H1 (cell line): ENCODE results near the gene PSMD7. TPM values are rescaled to one million over a fixed set of nuclear protein-coding genes. Genes with fewer than 3 reads are reported as not detected.

ENCODE experiments used
- CTCF ChIA-PET: fragments of 300-600 bp; sonication (Branson Sonifier 250); formaldehyde crosslinking; loops from one replicate; lab custom pipeline; 2021; ENCODE audit not compliant: partially characterized antibody; lab: Charles Lee
- POLR2A ChIA-PET: fragments of 300-600 bp; sonication (Branson Sonifier 250); formaldehyde crosslinking; loops from one replicate; lab custom pipeline; 2021; ENCODE audit warnings: inconsistent platforms; ENCODE audit not compliant: partially characterized antibody; lab: Charles Lee
- DNase-seq, 2 experiments: peaks; one replicate each; pipeline versions ENCODE4 v3.0.0 to v3.0.0-alpha.2; 2010 to 2022; ENCODE audit warnings: low spot score in 2 of 2, low read depth in 1 of 2, mixed read lengths in 1 of 2
- FAIRE-seq: peaks from 2 replicates; lab custom pipeline; 2011; peaks lifted over from hg19 to GRCh38; lab: Jason Lieb, UNC
- H2AFZ ChIP-seq: 2 replicates; pipeline ENCODE4 v1.8.1; 2012; ENCODE audit warnings: low read length, inconsistent platforms
- H2AK5ac ChIP-seq: 2 replicates; pipeline ENCODE4 v1.6.1; 2013; ENCODE audit warnings: low read depth, low read length
- H2BK120ac ChIP-seq: replicated peaks from 2 replicates; pipeline ENCODE3; 2013; ENCODE audit warnings: low read depth, low read length, inconsistent platforms
- H2BK12ac ChIP-seq: 2 replicates; pipeline ENCODE4 v1.6.1; 2013; ENCODE audit warnings: low read depth, low read length
- H2BK15ac ChIP-seq: 2 replicates; pipeline ENCODE4 v1.6.1; 2013; ENCODE audit warnings: low read length
- H2BK20ac ChIP-seq: 2 replicates; pipeline ENCODE4 v1.6.1; 2013; ENCODE audit warnings: low read length
- H2BK5ac ChIP-seq: 2 replicates; pipeline ENCODE4 v1.6.1; 2013; ENCODE audit warnings: low read depth, low read length
- H3K14ac ChIP-seq: 2 replicates; pipeline ENCODE4 v1.6.1; 2013; ENCODE audit warnings: inconsistent platforms; ENCODE audit not compliant: insufficient read length
- H3K18ac ChIP-seq: 2 replicates; pipeline ENCODE4 v1.6.1; 2013; ENCODE audit warnings: low read length; ENCODE audit errors: extremely low read depth
- H3K23ac ChIP-seq: 2 replicates; pipeline ENCODE4 v1.6.1; 2013; ENCODE audit warnings: inconsistent platforms; ENCODE audit not compliant: insufficient read length
- H3K23me2 ChIP-seq: 2 replicates; pipeline ENCODE4 v1.6.1; 2013; ENCODE audit warnings: low read depth, low read length
- H3K27ac ChIP-seq: 2 replicates; pipeline ENCODE4 v1.6.1; 2011; ENCODE audit warnings: low read depth, low read length, inconsistent platforms
- H3K27me3 ChIP-seq, 4 experiments: replicated peaks in 1 of 4; 1 replicate in 1 of 4; 2 replicates in 3 of 4; pipeline versions ENCODE4 v1.6.1 to v1.8.1; 2011 to 2013; ENCODE audit warnings: low read length in 3 of 4, mild to moderate bottlenecking in 3 of 4, inconsistent platforms in 2 of 4, mixed read lengths in 2 of 4, moderate library complexity in 1 of 4; ENCODE audit not compliant: control insufficient read depth in 3 of 4, insufficient read depth in 3 of 4; ENCODE audit errors: extremely low read depth in 1 of 4
- H3K36me3 ChIP-seq, 4 experiments: 2 replicates each; pipeline versions ENCODE4 v1.6.1 to v1.8.1; 2011 to 2013; ENCODE audit warnings: mild to moderate bottlenecking in 4 of 4, low read length in 3 of 4, moderate library complexity in 2 of 4, control low read depth in 1 of 4, inconsistent platforms in 1 of 4; ENCODE audit not compliant: insufficient read depth in 4 of 4, control insufficient read depth in 2 of 4
- H3K4ac ChIP-seq: replicated peaks from 2 replicates; pipeline ENCODE3; 2013; ENCODE audit warnings: low read length, low read depth, mixed read lengths, inconsistent platforms; ENCODE audit not compliant: insufficient read length
- H3K4me1 ChIP-seq, 4 experiments: replicated peaks in 1 of 4; 1 replicate in 1 of 4; 2 replicates in 3 of 4; pipeline versions ENCODE4 v1.6.1 to v1.8.1; 2011 to 2013; ENCODE audit warnings: low read length in 3 of 4, inconsistent platforms in 2 of 4, mixed read lengths in 1 of 4; ENCODE audit not compliant: insufficient read depth in 4 of 4, control insufficient read depth in 3 of 4
- H3K4me2 ChIP-seq, 2 experiments: 2 replicates each; pipeline versions ENCODE4 v1.6.1 to v1.8.1; 2011 to 2013; ENCODE audit warnings: low read depth in 2 of 2, low read length in 2 of 2, control low read depth in 1 of 2, inconsistent platforms in 1 of 2, mild to moderate bottlenecking in 1 of 2; ENCODE audit not compliant: insufficient read depth in 1 of 2
- H3K4me3 ChIP-seq, 4 experiments: fragments of 200-600, 300-600 bp in 1 of 4; sonication (generic), shearing (Covaris generic), sonication (Bioruptor Twin) in 1 of 4; 2 replicates each; pipeline versions ENCODE4 v1.5.1 to v1.8.1; 2011 to 2016; ENCODE audit warnings: low read length in 4 of 4, low read depth in 3 of 4, control low read depth in 2 of 4, inconsistent platforms in 2 of 4, mild to moderate bottlenecking in 2 of 4, mixed read lengths in 1 of 4, moderate library complexity in 1 of 4; ENCODE audit not compliant: insufficient read depth in 2 of 4; ENCODE audit errors: extremely low read depth in 1 of 4
- H3K56ac ChIP-seq: replicated peaks from 2 replicates; pipeline ENCODE3; 2013; ENCODE audit warnings: low read depth, mild to moderate bottlenecking, mixed read lengths, low read length, inconsistent platforms; ENCODE audit not compliant: insufficient read length
- H3K79me1 ChIP-seq: 2 replicates; pipeline ENCODE4 v1.6.1; 2013; ENCODE audit warnings: low read depth, low read length, control low read depth
- H3K79me2 ChIP-seq, 2 experiments: 2 replicates each; pipeline versions ENCODE4 v1.6.1 to v1.8.1; 2012 to 2013; ENCODE audit warnings: low read length in 2 of 2, mild to moderate bottlenecking in 2 of 2, inconsistent platforms in 1 of 2; ENCODE audit not compliant: insufficient read depth in 2 of 2, control insufficient read depth in 1 of 2
- H3K9ac ChIP-seq, 4 experiments: replicated peaks in 1 of 4; 1 replicate in 1 of 4; 2 replicates in 3 of 4; pipeline versions ENCODE4 v1.6.1 to v1.8.1; 2011 to 2013; ENCODE audit warnings: low read depth in 3 of 4, low read length in 3 of 4, control low read depth in 2 of 4, mild to moderate bottlenecking in 2 of 4, moderate library complexity in 2 of 4, inconsistent platforms in 1 of 4; ENCODE audit errors: extremely low read depth in 1 of 4
- H3K9me3 ChIP-seq, 2 experiments: 2 replicates each; pipeline versions ENCODE4 v1.6.1 to v1.8.1; 2012 to 2013; ENCODE audit warnings: mild to moderate bottlenecking in 2 of 2, moderate library complexity in 2 of 2, control low read depth in 1 of 2, inconsistent platforms in 1 of 2, low read depth in 1 of 2, low read length in 1 of 2, mixed read lengths in 1 of 2; ENCODE audit not compliant: insufficient read depth in 2 of 2
- H4K20me1 ChIP-seq, 2 experiments: replicated peaks in 1 of 2; 2 replicates each; pipeline versions ENCODE3 to v1.8.1; 2011 to 2013; ENCODE audit warnings: inconsistent platforms in 2 of 2, low read length in 2 of 2, mild to moderate bottlenecking in 1 of 2; ENCODE audit not compliant: insufficient read depth in 2 of 2, control insufficient read depth in 1 of 2
- H4K5ac ChIP-seq: 2 replicates; pipeline ENCODE4 v1.6.1; 2013; ENCODE audit warnings: low read length, low read depth, mixed read lengths, inconsistent platforms; ENCODE audit not compliant: insufficient read length
- H4K8ac ChIP-seq: 2 replicates; pipeline ENCODE4 v1.8.0; 2013; ENCODE audit warnings: mild to moderate bottlenecking, moderate library complexity, low read length, inconsistent platforms; ENCODE audit not compliant: insufficient read depth; ENCODE audit errors: extremely low read depth
- H4K91ac ChIP-seq: replicated peaks from 2 replicates; pipeline ENCODE3; 2013; ENCODE audit warnings: low read length, mixed read lengths, inconsistent platforms; ENCODE audit not compliant: insufficient read length
- ATF2 ChIP-seq: IDR thresholded peaks from 2 replicates; pipeline ENCODE4 v1.6.1; 2012; ENCODE audit warnings: low read length, inconsistent platforms
- CBX5 ChIP-seq: fragments of 300-800, 300-1000 bp; sonication (generic); IDR thresholded peaks from 2 replicates; pipeline ENCODE4 v1.7.1; 2016; ENCODE audit warnings: antibody characterized with exemption, low read length, low read depth
- CTCF ChIP-seq, 3 experiments: IDR thresholded peaks; 1 replicate in 2 of 3; 2 replicates in 1 of 3; pipeline versions ENCODE4 v1.5.1 to v1.6.1; 2011; ENCODE audit warnings: low read length in 3 of 3, mild to moderate bottlenecking in 3 of 3, inconsistent platforms in 2 of 3, low read depth in 1 of 3, moderate library complexity in 1 of 3; ENCODE audit not compliant: insufficient read depth in 1 of 3; ENCODE audit errors: control extremely low read depth in 1 of 3
- PHF8 ChIP-seq: fragments of 200-600 bp; sonication (generic); conservative IDR thresholded peaks from 2 replicates; pipeline ENCODE4 v1.7.1; 2012; ENCODE audit warnings: low read depth, mild to moderate bottlenecking, inconsistent platforms, low read length, moderate library complexity
- POLR2AphosphoS5 ChIP-seq: IDR thresholded peaks from 2 replicates; pipeline ENCODE4 v1.6.1; 2011; ENCODE audit warnings: low read depth, low read length
- RNF2 ChIP-seq: fragments of 200-900, 300-1000 bp; sonication (generic); IDR thresholded peaks from 2 replicates; pipeline ENCODE4 v1.7.1; 2016; ENCODE audit warnings: borderline replicate concordance, low read depth, mild to moderate bottlenecking, antibody characterized with exemption, low read length; ENCODE audit not compliant: poor library complexity, severe bottlenecking; ENCODE audit errors: missing control alignments
- TAF7 ChIP-seq: optimal IDR thresholded peaks from 2 replicates; pipeline ENCODE3; 2011; ENCODE audit warnings: low read depth, mild to moderate bottlenecking, inconsistent platforms, low read length, moderate library complexity, borderline replicate concordance
- ZNF274 ChIP-seq: IDR thresholded peaks from 2 replicates; pipeline ENCODE4 v1.7.0; 2012; ENCODE audit warnings: low read length, borderline replicate concordance; ENCODE audit errors: extremely low read depth
- WGBS, 2 experiments: shearing (Covaris generic) in 1 of 2; methylation state at CpG; one replicate each; pipeline versions ENCODE4 v1.1.6 to v1.1.7; 2013 to 2015; ENCODE audit warnings: low lambda C conversion rate in 2 of 2, mixed read lengths in 2 of 2, inconsistent platforms in 1 of 2, low coverage in 1 of 2, missing lambda C conversion rate in 1 of 2; ENCODE audit not compliant: insufficient replicate concordance in 2 of 2, insufficient coverage in 1 of 2, insufficient read length in 1 of 2; ENCODE audit errors: extremely low coverage in 1 of 2, missing lambda C conversion rate in 1 of 2; 5-methylcytosine and 5-hydroxymethylcytosine counted together
- polyA plus RNA-seq, 7 experiments: library from polyadenylated mRNA; depleted of rRNA in 3 of 7; stranded (reverse) in 5 of 7; unstranded in 2 of 7; fragments of >200 nt in 5 of 7; fragments of 200-250 nt in 2 of 7; gene quantifications; 1 replicate in 5 of 7; 2 replicates in 1 of 7; 4 replicates in 1 of 7; pipeline versions ENCODE4 v1.2.1 to v1.2.3, GENCODE V29; 2011 to 2013; ENCODE audit warnings: missing spikeins in 2 of 7, mixed read lengths in 2 of 7
- total RNA-seq: library from RNA; stranded (reverse); fragmentation: NEBNext Ultra II Directional; extraction: Animal tissue kit (Norgen Biotek cat#: 25700); gene quantifications from 2 replicates; pipeline ENCODE4 v1.2.1, GENCODE V29; 2021

PSMD7 gene
- total and polyA plus RNA-seq, 2 of the 8 experiments (the other 6 are each of a cell fraction or from before 2014, with no cell fraction given) = 91.1 to 148 TPM

DNA sequence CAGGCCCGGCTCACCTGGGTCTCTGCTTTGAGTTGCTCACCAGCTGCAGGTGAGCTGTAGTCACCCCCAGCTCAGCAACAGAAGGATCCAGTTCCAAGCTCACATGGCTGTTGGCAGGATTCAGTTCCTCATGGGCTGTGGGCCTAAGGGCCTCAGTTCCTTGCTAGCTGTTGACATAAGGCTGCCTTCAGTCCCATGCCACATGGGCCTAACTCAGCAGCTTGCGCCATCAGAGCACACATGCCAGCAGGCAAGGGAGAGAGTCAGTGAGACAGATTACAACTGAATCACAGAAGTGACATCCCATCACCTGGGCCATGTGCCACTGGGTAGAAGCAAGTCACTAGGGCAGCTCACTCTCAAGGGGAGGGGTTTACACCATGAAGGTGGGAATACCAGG is 24.7 kb downstream of the PSMD7 start:
- H3K18ac ChIP-seq = no peak overlapping the region
- no peaks in the 10 kb centered on the region; a peak in 1 of 7 replicates for H3K4me1 ChIP-seq
- H2BK15ac ChIP-seq = no peak overlapping the region
- H4K8ac ChIP-seq = peak overlapping the region; percentile 38; the same call in 1 of the 2 replicates
- no peak overlapping the region for H3K9ac ChIP-seq
- TF ChIP-seq CTCF (IDR thresholded peaks at IDR 0.05; ENCODE audit: control extremely low read depth in 1 of 3, insufficient read depth in 1 of 3, low read depth in 1 of 3, low read length in 3 of 3) (no peak), POLR2AphosphoS5 (peak; percentile 17; the same call in 1 of the 2 replicates), ZNF274 (no peak), RNF2 (no peak), CBX5 (no peak), TAF7 (no peak), ATF2 (no peak), PHF8 (no peak)
- DNase-seq (no peak), FAIRE-seq (no peak)
- peaks cover 0 to 2% of the 10 kb centered on the region in 2 experiments for H4K20me1 ChIP-seq
- H3K79me1 ChIP-seq = no peaks in the 10 kb centered on the region
- peaks cover 0 to 7% (median under 1%) of the 10 kb centered on the region in 4 experiments; a peak in 4 of 8 replicates for H3K36me3 ChIP-seq
- no peaks in the 10 kb centered on the region for H3K27me3 ChIP-seq
- H3K4me3 ChIP-seq = no peak overlapping the region
- H3K4me2 ChIP-seq = no peak overlapping the region
- ChIA-PET POLR2A (interaction anchor here (0.6 to 8.8 kb wide), 5 partner anchors 9 to 197 kb away, joined by 3 to 63 read pairs (median 3); no protein-coding TSS in a partner anchor), CTCF (interaction anchor here (0.6 to 1.9 kb wide), 4 partner anchors 9 to 151 kb away, joined by 3 to 12 read pairs (median 3); no protein-coding TSS in a partner anchor)
- no peaks in the 10 kb centered on the region for H3K9me3 ChIP-seq
- no peak overlapping the region for H3K4ac ChIP-seq
- no peak overlapping the region for H3K56ac ChIP-seq
- H2BK5ac ChIP-seq = no peak overlapping the region
- H3K23ac ChIP-seq = no peak overlapping the region
- H3K14ac ChIP-seq = no peak overlapping the region
- H4K91ac ChIP-seq = peak overlapping the region; percentile 37
- H3K23me2 ChIP-seq = no peaks in the 10 kb centered on the region
- no peak overlapping the region for H2BK12ac ChIP-seq
- H3K79me2 ChIP-seq = no peaks in the 10 kb centered on the region
- H2BK20ac ChIP-seq = no peak overlapping the region
- WGBS, 2 experiments = 95% methylated on average over 2 of the region's 2 CpGs; no CpG with 5 or more reads in 1 of the 2 experiments
- H2AFZ ChIP-seq = no peak overlapping the region
- H4K5ac ChIP-seq = no peak overlapping the region
- H3K27ac ChIP-seq = no peak overlapping the region
- H2AK5ac ChIP-seq = no peak overlapping the region
- H2BK120ac ChIP-seq = no peak overlapping the region
